ENCODE results near the gene PCBP3.

- TF ChIP-seq CTCF (IDR thresholded peaks at IDR 0.05): no peak
- no peak for TF ChIP-seq POLR2A (IDR thresholded peaks at IDR 0.05)
Observed at GRCh38 chr21:45740491-45741357, 97.2 kb downstream of the PCBP3 start.
